Activated CD4-positive, CD25-positive, alpha-beta regulatory T cell (primary cell): ENCODE results near the gene TMPRSS4.
"Not testable (repeated sequence)": the region's sequence is repeated elsewhere in the genome, so short reads cannot be mapped to it uniquely, and the experiment has no call there.

ENCODE experiments used
- DNase-seq, 4 experiments: peaks; one replicate each; lab custom pipeline; 2025; lab: John Stamatoyannopoulos, UW

The TMPRSS4 gene

GRCh38 chr11:118057251-118058145 is 19.4 kb upstream of the TMPRSS4 start:
- DNase-seq, result no peak

DNA sequence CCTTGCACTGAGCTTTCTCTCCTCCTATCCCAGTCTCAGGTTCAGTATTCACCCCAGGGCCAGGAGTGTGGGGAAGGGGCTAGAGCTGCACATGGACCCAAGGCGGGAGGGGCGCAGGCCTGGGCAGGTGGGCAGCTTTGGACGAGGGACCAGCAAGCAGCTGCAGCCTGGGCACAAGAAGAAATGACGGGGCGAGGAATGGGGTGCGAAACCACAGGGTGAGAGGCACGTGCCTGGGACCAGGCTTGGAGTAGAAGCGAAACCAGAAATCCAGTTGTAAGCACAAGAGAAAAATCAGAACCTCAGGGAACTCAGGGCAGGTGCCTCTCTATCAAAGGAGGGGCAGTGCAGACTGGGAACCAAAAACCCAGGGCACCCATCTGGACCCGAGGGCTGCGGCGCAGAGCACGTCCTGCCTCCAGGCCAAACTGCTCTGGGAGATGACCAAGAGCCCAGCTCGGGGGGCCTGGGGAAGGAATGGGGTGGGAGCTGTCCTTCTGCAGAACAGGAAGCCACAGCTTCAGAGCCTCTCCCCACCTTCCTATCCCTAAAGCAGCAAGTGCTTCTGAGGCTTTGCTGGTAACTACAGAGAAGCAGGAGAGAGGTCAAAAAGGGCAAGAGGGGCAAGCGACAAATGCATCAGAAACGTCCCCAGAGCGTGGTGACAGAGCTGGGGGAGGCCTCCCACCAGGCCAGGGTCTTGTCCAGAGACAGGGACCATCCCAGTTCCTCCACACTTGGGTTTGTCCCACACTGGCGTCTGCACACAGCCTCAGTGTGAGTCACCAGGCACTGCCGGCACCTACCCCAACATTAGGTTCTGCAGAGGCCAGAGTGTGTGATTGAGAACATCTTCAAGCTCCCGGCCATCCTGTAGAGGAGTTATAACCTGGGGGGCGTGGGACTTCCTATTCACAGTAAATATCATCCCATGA is 18.3 kb upstream of the TMPRSS4 start:
- no peak for DNase-seq

GRCh38 chr11:118059246-118059940 is 17.5 kb upstream of the TMPRSS4 start:
- DNase-seq, result no peak

- no peak for DNase-seq
Measured at GRCh38 chr11:118060081-118060661, 16.7 kb upstream of the TMPRSS4 start.

GRCh38 chr11:118060869-118061268 is 16.0 kb upstream of the TMPRSS4 start:
- no peak for DNase-seq

GRCh38 chr11:118061586-118062125 is 15.2 kb upstream of the TMPRSS4 start:
- no peak for DNase-seq

GRCh38 chr11:118062181-118062580 is 14.7 kb upstream of the TMPRSS4 start:
- not testable (repeated sequence) for DNase-seq

- DNase-seq, result not testable (repeated sequence)
Measured at GRCh38 chr11:118062631-118063030, 14.2 kb upstream of the TMPRSS4 start.

DNA sequence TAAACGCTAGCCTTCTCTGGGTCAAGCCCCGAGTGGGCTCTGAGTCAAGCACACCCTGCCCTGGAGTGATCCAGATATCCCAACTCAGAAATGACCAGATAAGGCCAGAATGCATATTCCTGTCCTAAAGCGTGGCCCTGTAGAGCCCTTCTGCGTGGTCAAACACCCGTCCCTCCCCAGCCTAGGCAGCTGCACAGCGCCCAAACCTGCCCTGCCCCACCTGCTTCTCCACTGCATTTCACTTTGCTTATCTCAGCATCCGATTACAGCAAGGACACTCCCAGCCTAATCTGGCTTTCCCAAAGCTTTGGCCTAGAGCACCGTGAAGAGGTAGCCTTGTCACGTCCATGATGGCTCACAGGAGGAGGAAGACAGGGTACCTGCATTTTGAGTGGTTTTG is 11.9 kb upstream of the TMPRSS4 start:
- no peak for DNase-seq

DNA sequence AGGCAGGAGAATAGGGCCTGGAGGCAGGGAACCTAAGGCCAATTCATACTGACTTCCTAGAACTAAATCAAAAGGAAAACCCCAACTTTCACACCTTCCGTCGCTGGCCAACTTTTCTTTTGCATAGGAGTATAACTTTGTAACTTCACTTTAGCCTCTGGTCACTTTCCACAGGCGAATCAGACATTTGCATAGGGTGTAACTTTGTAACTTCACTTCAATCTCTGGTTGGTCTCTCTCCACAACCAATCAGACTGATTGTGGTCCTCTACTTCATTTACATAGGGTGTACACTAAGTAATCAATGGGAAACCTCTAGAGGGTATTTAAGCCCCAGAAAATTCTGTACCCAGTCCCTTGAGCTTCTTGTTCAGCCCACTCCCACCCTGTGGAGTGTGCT is 11.5 kb upstream of the TMPRSS4 start:
- no peak for DNase-seq

GRCh38 chr11:118067006-118067405 is 9.9 kb upstream of the TMPRSS4 start:
- DNase-seq, result no peak

DNA sequence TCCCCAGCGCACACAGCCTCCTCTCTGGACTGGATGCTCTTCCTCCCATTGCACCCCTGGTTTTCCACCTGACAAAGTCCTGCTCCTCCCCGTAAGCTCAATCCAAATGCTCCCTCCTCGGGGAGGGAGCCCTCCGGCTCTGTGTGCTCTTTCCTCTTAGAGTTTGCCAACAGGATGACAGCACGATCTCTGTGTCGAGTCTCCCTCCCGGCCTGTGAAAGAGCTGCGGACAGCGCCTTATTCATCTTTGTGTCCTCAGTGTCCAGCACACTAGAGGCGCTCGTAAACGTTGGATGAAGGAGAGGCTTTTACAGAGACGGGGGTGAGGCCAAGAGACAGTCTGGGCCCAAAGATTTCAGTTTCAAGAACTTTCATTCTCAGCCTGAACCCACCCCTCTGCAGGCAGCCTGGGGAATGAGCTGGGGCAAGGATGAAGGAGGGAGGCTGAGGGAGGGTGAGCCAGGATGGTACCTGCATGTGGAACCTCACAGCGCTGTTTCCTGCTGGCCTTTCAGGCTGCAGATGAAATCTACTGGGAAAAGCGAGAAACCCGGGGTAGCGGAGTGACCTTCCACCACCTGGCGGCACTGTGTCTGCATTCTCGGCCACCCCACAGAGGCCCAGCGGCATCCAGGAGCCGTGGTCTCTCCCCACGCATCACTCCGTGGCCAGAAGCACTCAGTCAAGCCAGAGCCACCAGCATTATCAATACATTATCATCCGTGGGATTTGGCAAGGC is 8.5 kb upstream of the TMPRSS4 start:
- no peak for DNase-seq

GRCh38 chr11:118068945-118069612 is 7.8 kb upstream of the TMPRSS4 start:
- no peak for DNase-seq

DNA sequence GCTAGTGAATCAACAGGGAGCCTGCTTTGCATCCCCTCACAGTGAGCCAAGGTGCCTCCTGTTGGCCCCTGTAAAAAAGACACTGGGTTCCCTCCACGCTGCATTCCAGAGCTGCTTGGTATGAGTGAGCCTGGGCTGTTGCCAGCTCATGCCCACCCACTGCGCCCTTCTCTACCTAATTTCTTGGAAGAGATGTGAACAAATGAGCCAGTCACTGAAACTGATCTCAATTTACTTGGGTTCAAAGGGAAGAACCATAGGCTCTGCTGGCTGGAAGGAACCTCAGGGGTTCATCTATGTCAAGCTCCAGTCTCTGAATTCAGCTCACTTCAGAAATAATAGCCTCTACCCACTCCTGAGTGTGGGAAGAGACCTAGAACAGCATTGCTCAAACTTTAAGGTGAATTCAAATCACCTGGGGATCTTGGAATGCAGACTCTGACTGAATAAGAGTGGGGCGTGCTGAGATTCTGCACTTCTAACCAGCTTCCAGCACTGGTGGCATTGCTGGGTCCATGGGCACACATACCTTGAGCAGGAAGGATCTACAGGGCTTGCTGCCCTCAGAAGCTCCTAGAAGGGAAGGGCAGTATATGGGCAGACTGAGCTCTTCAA is 5.4 kb upstream of the TMPRSS4 start:
- no peak for DNase-seq

DNA sequence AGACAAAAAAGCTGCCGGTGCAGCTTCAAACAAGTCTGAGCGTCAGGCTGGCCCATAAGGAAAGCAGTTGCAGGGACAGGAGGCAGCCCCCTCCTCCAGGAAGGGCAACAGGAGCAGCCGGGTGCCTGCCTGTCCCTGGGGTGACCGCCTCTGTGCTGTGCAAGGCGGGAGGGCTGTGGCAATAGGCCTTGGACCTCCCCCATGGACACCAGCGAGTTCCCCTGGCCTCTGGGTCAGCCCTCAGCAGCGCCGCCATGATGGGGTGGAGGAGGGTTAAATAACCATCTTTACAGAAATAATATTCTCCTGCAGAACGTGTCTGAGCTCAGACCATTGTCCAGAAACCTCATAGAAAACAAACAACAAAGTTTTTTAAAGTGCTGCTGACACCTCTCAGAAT is 3.3 kb upstream of the TMPRSS4 start:
- DNase-seq, result no peak

- no peak for DNase-seq
Measured at GRCh38 chr11:118074091-118074685, 2.7 kb upstream of the TMPRSS4 start.

GRCh38 chr11:118074785-118075184 is 2.1 kb upstream of the TMPRSS4 start:
- no peak for DNase-seq

DNA sequence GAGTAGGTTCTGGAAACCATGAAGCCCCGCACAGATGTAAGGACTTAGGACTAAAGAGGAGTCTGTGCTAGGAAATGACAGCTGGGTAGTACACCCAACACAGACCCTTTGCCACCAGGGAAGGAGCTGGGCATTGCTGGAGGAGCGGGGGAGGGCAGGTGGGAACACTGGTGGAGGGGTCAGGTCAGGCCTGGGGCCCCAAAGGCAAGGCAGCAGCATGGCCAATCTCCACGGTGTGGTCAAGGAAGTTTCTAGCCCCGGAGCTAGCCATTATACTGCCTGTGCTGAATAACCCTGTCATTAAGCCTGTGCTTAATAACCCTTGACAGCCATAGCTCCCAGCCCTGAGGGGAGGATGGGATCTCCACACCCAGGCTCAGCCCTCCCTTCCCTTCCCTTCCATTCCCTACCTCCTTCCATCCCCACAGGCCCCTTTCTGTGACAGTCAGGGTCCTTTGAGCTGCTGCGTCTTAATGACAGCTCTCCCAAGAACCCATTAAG is 2.1 kb downstream of the TMPRSS4 start:
- DNase-seq, result no peak

- no peak for DNase-seq
Measured at GRCh38 chr11:118079491-118079890, 2.6 kb downstream of the TMPRSS4 start.
